ENCODE data around the gene TAAR1. TPM values are rescaled to one million over a fixed set of nuclear protein-coding genes. Genes with fewer than 3 reads are reported as not detected.
"Not testable (repeated sequence)": the region's sequence is repeated elsewhere in the genome, so short reads cannot be mapped to it uniquely, and the experiment has no call there.

The TAAR1 gene
- total and polyA plus RNA-seq, 9 donors, result not detected

- not testable (repeated sequence) for H3K27ac ChIP-seq (ENCODE audit: low read length); H3K27me3 ChIP-seq (ENCODE audit: control insufficient read depth, insufficient read depth, low read length); H3K4me1 ChIP-seq (ENCODE audit: control insufficient read depth, insufficient read depth, low read length); H3K36me3 ChIP-seq (ENCODE audit: control insufficient read depth, insufficient read depth, low read length); DNase-seq; H3K4me3 ChIP-seq (ENCODE audit: low read length); H3K9me3 ChIP-seq (replicated peaks; ENCODE audit: control insufficient read depth, low read depth, low read length)
Measured at GRCh38 chr6:132600900-132601299, 58.1 kb downstream of the TAAR1 start.

GRCh38 chr6:132598473-132598872 lies 60.5 kb downstream of the TAAR1 start:
- H3K36me3 ChIP-seq (ENCODE audit: control insufficient read depth, insufficient read depth, low read length), result no peaks in the 10 kb centered on the region
- 17% methylated on average over 2 of the region's 3 CpGs for WGBS (ENCODE audit: insufficient coverage)

GRCh38 chr6:132596201-132596600 lies 62.8 kb downstream of the TAAR1 start:
- no peak overlapping the region for H3K4me3 ChIP-seq (ENCODE audit: low read length)
- WGBS (ENCODE audit: insufficient coverage), result no CpG with 5 or more reads among the region's 6 CpGs
- H3K9me3 ChIP-seq (replicated peaks; ENCODE audit: control insufficient read depth, low read depth, low read length), result no peaks in the 10 kb centered on the region
- no peak overlapping the region for H3K27ac ChIP-seq (ENCODE audit: low read length)
- no peaks in the 10 kb centered on the region for H3K36me3 ChIP-seq (ENCODE audit: control insufficient read depth, insufficient read depth, low read length)
- no peak for DNase-seq
- H3K4me1 ChIP-seq (ENCODE audit: control insufficient read depth, insufficient read depth, low read length), result no peaks in the 10 kb centered on the region
- H3K27me3 ChIP-seq (ENCODE audit: control insufficient read depth, insufficient read depth, low read length), result no peaks in the 10 kb centered on the region

More at GRCh38 chr6:132598473-132598872, 60.5 kb downstream of the TAAR1 start:
- no peak for DNase-seq
- Histone ChIP-seq H3K4me1 (ENCODE audit: control insufficient read depth, insufficient read depth, low read length) (no peaks in the 10 kb centered on the region), H3K27ac (ENCODE audit: low read length) (no peak overlapping the region), H3K27me3 (ENCODE audit: control insufficient read depth, insufficient read depth, low read length) (no peaks in the 10 kb centered on the region), H3K9me3 (replicated peaks; ENCODE audit: control insufficient read depth, low read depth, low read length) (no peaks in the 10 kb centered on the region), H3K4me3 (ENCODE audit: low read length) (no peak overlapping the region)

Other genes with a start within 250 kb of the TAAR1 start
- gene STX7, start 146.1 kb downstream of the TAAR1 start, total RNA-seq, result 32.1 TPM
- gene STX7, start 146.1 kb downstream of the TAAR1 start, polyA plus RNA-seq (ENCODE audit: insufficient read depth in 1 of 8, insufficient read length in 8 of 8, low replicate concordance in 1 of 8), result 10 to 100 TPM; 28.6 to 40.1 (median 31.6) TPM
- gene TAAR9, start 120.9 kb downstream of the TAAR1 start, total RNA-seq, result not detected
- gene TAAR9, start 120.9 kb downstream of the TAAR1 start, polyA plus RNA-seq (ENCODE audit: insufficient read depth in 1 of 8, insufficient read length in 8 of 8, low replicate concordance in 1 of 8), result not detected
- not detected for gene TAAR8, start 106.5 kb downstream of the TAAR1 start, total RNA-seq
- not detected for gene TAAR8, start 106.5 kb downstream of the TAAR1 start, polyA plus RNA-seq (ENCODE audit: insufficient read depth in 1 of 8, insufficient read length in 8 of 8, low replicate concordance in 1 of 8)
- not detected for gene TAAR6, start 88.9 kb downstream of the TAAR1 start, total RNA-seq
- not detected for gene TAAR6, start 88.9 kb downstream of the TAAR1 start, polyA plus RNA-seq (ENCODE audit: insufficient read depth in 1 of 8, insufficient read length in 8 of 8, low replicate concordance in 1 of 8)
- gene TAAR5, start 69.4 kb downstream of the TAAR1 start, total RNA-seq, result not detected
- not detected for gene TAAR5, start 69.4 kb downstream of the TAAR1 start, polyA plus RNA-seq (ENCODE audit: insufficient read depth in 1 of 8, insufficient read length in 8 of 8, low replicate concordance in 1 of 8)
- not detected for gene TAAR2, start 34.9 kb downstream of the TAAR1 start, total RNA-seq
- not detected for gene TAAR2, start 34.9 kb downstream of the TAAR1 start, polyA plus RNA-seq (ENCODE audit: insufficient read depth in 1 of 8, insufficient read length in 8 of 8, low replicate concordance in 1 of 8)
- 0.13 TPM for gene VNN1, start 54.9 kb upstream of the TAAR1 start, total RNA-seq
- under 1 TPM; 0.08 to 0.64 (median 0.26) TPM for gene VNN1, start 54.9 kb upstream of the TAAR1 start, polyA plus RNA-seq (ENCODE audit: insufficient read depth in 1 of 8, insufficient read length in 8 of 8, low replicate concordance in 1 of 8)
- gene VNN2, start 98.7 kb upstream of the TAAR1 start, total RNA-seq, result 0.44 TPM
- gene VNN2, start 98.7 kb upstream of the TAAR1 start, polyA plus RNA-seq (ENCODE audit: insufficient read depth in 1 of 8, insufficient read length in 8 of 8, low replicate concordance in 1 of 8), result 1 to 10 TPM in 3 of 8 donors, under 1 TPM in 5; 0.25 to 1.2 (median 0.67) TPM
- gene SLC18B1, start 139.5 kb upstream of the TAAR1 start, total RNA-seq, result 12.1 TPM
- gene SLC18B1, start 139.5 kb upstream of the TAAR1 start, polyA plus RNA-seq (ENCODE audit: insufficient read depth in 1 of 8, insufficient read length in 8 of 8, low replicate concordance in 1 of 8), result 10 to 100 TPM in 4 of 8 donors, 1 to 10 TPM in 4; 8.0 to 14.2 (median 10.3) TPM
- 3,293 TPM for gene RPS12, start 155.4 kb upstream of the TAAR1 start, total RNA-seq
- 1,000 to 10,000 TPM; 2,267 to 3,202 (median 2,616) TPM for gene RPS12, start 155.4 kb upstream of the TAAR1 start, polyA plus RNA-seq (ENCODE audit: insufficient read depth in 1 of 8, insufficient read length in 8 of 8, low replicate concordance in 1 of 8)